ENCODE measurements around the gene ELMO1.

The ELMO1 gene

GRCh38 chr7:36871863-36872262 is 576.8 kb downstream of the ELMO1 start:
- DNase-seq (ENCODE audit: low read depth), result no peak

- DNase-seq (ENCODE audit: low read depth), result no peak
Measured at GRCh38 chr7:36871355-36871738, 577.3 kb downstream of the ELMO1 start.

DNA sequence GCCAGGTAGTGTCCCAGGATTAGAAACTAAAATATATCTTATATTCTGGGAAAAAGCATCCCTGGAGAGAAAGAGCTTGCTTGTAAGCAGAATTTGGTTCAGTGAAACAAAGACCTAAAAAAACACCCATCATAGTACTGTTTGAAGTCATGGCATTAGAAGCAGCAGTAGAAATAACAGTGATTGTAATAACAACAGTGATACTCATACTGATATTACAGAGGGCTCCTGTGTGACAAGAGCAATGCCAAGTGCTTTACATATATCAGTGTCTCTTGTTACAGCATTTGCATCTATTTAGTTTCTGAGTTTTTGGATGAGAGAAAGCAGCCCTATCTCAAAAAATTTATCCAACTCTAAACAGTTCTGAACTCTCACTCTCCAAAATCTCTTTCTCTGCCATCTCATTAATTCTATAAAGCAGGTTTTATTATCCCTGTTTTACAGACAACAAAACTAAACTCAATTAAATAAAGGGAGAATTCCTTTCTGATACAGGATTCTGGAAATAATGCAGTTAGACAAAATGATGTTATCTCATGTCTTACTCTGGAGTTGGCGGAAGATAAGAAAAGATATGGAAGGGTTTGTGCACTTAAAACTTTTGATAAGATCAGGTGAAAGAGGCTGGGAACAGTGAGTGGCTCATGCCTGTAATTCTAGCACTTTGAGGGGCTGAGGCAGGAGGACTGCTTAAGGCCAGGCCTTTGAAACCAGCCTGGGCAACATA is 577.9 kb downstream of the ELMO1 start:
- DNase-seq (ENCODE audit: low read depth), result no peak

- no peak for DNase-seq (ENCODE audit: low read depth)
Measured at GRCh38 chr7:36868727-36869411, 579.8 kb downstream of the ELMO1 start.

DNA sequence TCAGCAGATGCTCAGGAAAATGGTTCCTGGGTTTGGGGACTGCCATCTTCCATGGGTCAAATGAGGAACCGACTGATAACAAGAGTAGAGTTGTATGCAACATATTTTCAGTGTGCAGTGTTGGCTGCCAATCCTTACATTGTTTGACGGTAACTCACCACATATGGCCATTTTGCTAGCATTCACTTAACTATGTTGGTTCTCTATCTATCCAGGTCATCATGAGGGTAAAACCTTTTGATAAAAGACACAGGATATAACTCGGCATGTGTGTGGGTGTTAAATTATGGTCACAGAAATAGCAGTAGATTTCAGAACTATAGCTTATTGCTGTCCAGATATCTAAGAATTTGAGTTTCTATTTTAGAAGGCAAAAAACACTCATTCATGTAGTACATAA is 583.6 kb downstream of the ELMO1 start:
- no peak for DNase-seq (ENCODE audit: low read depth)

- DNase-seq (ENCODE audit: low read depth), result peak; percentile 4
Measured at GRCh38 chr7:36863901-36864701, 584.6 kb downstream of the ELMO1 start.

GRCh38 chr7:36862771-36863261 is 585.8 kb downstream of the ELMO1 start:
- no peak for DNase-seq (ENCODE audit: low read depth)

DNA sequence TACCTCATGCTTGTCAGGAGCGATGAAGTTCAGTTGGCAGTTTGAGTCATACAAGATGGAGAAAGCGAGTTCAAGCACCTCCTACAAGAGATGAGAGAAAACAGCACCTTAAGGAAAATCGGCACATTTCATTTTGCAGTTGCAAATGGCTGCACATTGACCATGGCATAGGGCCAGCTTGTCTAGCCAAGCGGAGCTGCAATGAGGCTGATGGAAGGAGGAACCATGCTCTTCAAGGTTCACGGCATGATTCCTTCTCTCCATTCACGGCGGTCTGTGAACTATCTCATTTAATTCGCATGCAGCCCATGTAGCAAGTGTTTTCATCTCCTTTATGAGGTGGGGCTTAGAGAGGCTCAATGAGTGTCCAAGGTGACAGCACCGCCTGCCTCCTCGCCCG is 587.0 kb downstream of the ELMO1 start:
- no peak for DNase-seq (ENCODE audit: low read depth)

DNA sequence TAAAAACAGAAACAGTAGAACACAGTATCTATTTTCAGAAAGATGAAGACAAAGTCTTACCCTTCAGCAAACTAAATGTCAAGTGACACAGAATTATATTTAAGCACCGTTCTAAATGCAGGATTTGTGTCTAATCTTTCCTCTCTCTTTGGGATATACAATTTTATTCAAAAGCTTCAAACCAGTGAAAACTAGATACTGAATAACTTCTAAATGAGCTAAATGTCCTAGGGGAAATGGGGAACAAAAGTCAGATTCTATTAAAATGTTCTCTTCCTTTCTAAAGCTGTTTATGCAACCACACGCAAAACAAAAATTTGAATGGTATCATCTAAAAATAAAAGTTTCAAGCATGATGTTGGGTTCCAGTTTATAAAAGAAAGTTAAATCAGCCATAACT is 588.0 kb downstream of the ELMO1 start:
- no peak for DNase-seq (ENCODE audit: low read depth)

DNA sequence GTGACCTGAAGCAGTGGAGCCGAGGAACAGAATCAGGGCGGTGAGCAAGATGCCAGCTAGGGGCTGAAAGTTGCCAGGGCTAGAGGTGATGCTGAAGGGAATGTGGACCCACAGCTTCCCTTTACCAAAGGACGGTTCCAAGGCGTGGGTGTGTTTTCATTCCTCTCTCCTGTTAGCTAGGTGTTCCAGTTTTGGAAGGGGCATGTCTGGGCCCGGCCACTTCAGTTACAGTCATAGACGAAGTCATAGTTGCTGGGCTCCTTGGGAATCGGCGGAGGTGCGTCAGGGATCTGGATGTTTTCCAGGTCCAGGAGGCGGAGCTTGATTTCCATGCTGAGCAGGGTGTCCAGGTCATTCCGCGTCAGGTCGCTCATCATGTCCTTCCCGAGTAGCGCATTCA is 593.3 kb downstream of the ELMO1 start:
- no peak for DNase-seq (ENCODE audit: low read depth)

- no peak for DNase-seq (ENCODE audit: low read depth)
Measured at GRCh38 chr7:36854652-36855051, 594.0 kb downstream of the ELMO1 start.

GRCh38 chr7:36852931-36853330 is 595.7 kb downstream of the ELMO1 start:
- no peak for DNase-seq (ENCODE audit: low read depth)

- no peak for DNase-seq (ENCODE audit: low read depth)
Measured at GRCh38 chr7:36852017-36852416, 596.6 kb downstream of the ELMO1 start.

DNA sequence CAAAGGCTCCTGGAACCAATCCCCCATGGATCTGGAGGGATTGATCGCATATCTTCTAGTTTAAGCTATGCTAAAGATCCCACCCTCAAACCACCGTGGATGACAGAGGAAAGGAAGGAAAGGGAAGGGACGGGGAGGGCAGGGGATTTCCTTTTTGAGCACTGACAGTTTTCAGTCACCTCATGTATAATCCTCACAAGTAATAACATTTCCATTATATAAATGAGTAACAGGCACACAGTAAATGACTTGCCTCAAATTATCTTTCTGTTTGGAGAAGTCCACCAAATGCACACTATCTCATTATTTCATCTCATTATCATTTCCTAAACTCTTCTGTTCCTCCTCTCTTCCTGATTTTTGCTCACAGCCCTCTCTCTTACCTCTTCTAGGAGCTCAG is 597.3 kb downstream of the ELMO1 start:
- DNase-seq (ENCODE audit: low read depth), result no peak

DNA sequence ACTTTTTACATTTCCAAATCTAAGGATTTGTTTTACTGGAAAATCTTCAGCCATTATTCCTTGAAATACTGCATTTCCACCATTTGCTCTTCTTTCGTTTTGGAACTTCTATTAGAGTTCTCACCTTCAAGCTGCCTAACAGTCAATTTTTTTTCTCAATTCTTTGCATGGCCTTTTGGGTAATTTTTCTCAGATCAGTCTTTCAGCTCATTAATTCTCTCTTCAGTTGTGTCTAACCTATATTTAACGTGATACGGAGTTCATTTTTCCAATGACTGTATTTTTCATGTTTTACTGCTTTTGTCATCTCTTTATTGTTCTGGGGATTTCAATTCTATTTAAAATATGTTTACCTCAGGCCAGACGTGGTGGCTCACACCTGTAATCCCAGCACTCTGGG is 600.7 kb downstream of the ELMO1 start:
- DNase-seq (ENCODE audit: low read depth), result no peak

DNA sequence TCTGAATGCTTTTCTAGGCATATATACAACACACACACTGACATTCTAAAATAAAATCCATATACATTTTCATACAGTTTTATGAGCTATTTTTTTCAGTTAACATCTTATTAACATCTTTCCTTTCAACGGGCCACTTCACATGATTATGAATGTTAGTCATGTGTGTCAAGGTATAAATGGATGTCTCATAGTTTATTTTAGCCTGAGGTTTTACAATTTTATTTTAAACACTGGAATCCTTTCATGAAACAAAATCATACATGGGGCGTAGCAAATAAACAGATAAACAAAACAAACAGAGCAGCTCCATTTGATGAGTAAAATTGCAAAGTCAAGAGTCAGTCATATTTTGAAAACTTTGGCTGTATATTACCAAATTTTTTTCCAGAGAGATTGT is 604.3 kb downstream of the ELMO1 start:
- no peak for DNase-seq (ENCODE audit: low read depth)

- DNase-seq (ENCODE audit: low read depth), result no peak
Measured at GRCh38 chr7:36840904-36841303, 607.8 kb downstream of the ELMO1 start.

DNA sequence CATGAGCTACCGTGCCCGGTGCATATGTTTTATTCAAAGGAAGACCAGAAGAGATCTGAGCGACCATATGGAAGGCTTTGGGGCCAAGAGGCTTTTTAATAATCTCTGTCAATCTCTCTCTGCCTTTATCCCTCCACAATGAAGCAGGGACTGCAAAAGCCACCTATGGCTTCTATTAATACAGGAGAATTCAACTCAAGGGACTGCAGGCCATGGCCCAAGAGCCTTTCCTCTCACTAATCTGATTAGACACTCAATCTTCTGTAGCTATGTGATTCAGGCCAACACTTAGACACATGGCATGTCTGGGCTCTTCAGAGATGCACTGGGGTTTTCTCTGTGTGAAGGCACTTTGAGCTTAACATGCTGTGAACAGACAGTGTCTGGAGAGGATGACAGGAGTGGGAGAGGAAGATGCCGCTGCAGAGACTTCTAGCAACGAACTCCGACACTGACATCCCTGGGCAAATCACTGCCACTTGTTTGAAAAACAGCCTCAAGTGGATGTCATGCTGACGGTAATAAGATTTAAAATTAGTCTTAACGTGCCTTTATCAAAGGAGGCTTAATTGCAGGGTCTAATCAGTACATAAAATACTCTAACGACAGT is 609.9 kb downstream of the ELMO1 start:
- no peak for DNase-seq (ENCODE audit: low read depth)

DNA sequence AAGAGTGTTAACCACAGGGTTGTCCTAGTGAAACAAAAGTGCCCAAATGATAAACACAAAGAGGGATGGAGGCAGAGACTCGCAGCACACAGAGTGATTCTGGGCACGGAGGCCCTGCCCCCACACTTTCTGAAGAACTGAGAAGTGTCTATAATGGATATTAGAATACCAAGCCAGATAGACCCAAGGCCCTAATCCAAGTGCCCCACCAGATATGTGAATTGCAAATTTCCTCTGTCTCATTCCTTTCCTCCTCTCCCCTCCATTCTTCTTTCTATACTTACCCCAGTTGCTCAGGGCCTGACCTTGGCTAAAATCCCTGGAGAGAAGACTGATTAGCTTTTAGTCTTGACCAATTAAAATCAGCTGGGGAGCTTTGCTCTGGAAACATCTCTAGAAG is 617.6 kb downstream of the ELMO1 start:
- no peak for DNase-seq (ENCODE audit: low read depth)

DNA sequence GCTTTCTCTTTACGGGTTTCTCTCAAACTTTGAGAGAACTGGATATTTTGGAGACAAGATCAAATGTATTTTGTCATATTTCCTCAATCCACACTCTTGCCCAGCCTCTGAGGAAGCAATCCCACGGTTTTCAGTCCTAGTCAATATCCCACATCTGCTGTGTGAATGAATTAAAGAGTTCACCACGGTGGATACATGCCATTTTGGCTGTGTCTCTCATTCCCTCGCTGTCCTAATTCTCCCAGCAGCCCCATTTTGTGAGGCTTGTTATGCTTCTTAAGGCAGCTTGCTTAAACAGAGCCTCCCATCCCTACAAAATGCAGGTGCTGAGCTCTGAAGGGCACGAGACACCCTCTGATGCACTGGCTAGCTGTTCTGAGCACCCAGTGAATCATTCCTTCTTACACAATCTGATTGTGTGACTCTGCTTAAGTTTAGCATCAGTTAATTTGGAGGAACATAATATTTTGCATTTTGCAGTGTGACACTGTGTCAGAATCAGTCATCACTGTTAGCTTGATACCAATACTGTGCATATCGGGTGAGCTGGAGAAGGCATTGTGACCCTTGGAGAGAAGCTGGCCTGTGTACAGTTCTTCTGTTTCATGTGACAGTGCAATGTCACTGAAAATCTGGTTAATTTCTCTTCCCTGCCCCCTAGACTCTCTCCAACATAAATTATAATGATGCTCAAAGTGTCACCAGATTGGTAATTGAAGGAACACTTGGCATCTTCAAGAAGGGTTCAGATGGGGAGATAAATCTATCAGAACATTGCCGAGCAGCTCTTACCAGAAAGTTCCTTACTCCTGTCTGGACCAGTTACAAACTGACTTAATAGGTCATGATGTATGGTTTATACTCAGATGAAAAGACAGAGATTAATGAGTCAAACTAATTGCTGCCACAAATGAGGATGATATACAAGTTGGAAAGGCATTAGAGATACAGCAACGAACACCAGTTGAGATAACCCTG is 620.6 kb downstream of the ELMO1 start:
- no peak for DNase-seq (ENCODE audit: low read depth)

DNA sequence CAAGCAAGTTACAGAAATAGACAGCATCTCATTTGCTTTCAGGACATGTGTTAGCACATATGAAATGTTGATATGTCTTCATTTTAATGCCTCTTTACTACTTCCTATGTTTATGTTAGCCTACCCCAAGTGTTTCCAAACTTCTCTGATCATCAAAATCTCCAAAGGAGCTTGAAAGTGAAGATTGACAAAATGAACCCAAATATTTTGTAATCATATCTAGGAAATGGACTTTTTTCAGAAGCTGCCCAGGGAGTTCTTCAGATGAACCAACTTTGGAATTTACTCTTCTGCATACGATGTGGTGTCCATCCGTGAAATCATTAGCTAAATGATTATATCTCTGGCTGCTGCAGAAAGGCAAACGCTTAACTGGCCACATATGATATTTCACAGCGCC is 623.2 kb downstream of the ELMO1 start:
- DNase-seq (ENCODE audit: low read depth), result no peak
